ENCODE measurements around the gene SULT4A1. TPM values are rescaled to one million over a fixed set of nuclear protein-coding genes. Genes with fewer than 3 reads are reported as not detected.

Gene SULT4A1
- total RNA-seq, 1 experiment from 2014 or later, result 15.0 TPM

DNA sequence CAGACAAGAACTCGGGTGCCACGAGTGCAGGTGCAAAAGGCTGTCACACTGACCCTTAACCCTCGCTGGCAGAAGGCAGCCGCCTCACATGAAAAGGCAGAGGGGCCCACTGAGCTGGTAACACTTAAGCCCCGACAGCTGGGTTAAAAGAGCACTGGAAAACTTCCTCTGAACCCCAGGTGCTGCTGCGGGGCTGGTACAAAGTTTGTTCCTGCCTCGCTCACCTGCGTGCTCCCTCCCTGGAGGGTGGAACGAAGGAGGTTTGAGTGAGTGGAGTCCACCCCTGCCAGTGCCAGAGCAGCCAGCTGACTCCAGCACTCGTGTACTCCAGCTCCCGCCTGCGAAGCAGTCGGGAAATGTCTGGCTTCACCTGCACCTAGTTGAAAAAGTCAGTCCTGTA, 12.6 kb downstream of the SULT4A1 start:
- H2BK5ac ChIP-seq (ENCODE audit: insufficient read length, low read length), result no peak overlapping the region
- no peak overlapping the region for H4K5ac ChIP-seq (ENCODE audit: insufficient read length, low read depth, low read length)
- no peak overlapping the region for H2BK20ac ChIP-seq (ENCODE audit: low read depth, low read length, poor library complexity, severe bottlenecking)
- Mint-ChIP-seq H3K9me3 (no peaks in the 10 kb centered on the region), H3K4me3 (no peak overlapping the region), H3K36me3 (ENCODE audit: insufficient read depth in 1 of 3, low read depth in 3 of 3) (peaks cover 1 to 14% (median 3%) of the 10 kb centered on the region in 3 experiments; a peak in 5 of 7 replicates), H3K27ac (peak overlapping the region in 1 of 3 experiments; percentile 35; a peak in 1 of 7 replicates), H3K4me1 (peaks cover 59 to 61% of the 10 kb centered on the region in 2 experiments), H3K27me3 (ENCODE audit: low read depth) (no peaks in the 10 kb centered on the region)
- no peak overlapping the region for H3K27ac ChIP-seq (ENCODE audit: insufficient read length, low read depth, low read length)
- H4K8ac ChIP-seq (replicated peaks; ENCODE audit: insufficient read length, low read depth, low read length), result no peak overlapping the region
- no peak overlapping the region for H3K18ac ChIP-seq (ENCODE audit: insufficient read length, low read depth, low read length)
- H3K14ac ChIP-seq (ENCODE audit: insufficient read depth, low read length), result no peak overlapping the region
- no peak overlapping the region for H2BK120ac ChIP-seq (ENCODE audit: low read depth, low read length, poor library complexity, severe bottlenecking)
- H2AK5ac ChIP-seq (ENCODE audit: insufficient read length, low read length), result no peak overlapping the region
- TF ChIP-seq, protein P1, sequence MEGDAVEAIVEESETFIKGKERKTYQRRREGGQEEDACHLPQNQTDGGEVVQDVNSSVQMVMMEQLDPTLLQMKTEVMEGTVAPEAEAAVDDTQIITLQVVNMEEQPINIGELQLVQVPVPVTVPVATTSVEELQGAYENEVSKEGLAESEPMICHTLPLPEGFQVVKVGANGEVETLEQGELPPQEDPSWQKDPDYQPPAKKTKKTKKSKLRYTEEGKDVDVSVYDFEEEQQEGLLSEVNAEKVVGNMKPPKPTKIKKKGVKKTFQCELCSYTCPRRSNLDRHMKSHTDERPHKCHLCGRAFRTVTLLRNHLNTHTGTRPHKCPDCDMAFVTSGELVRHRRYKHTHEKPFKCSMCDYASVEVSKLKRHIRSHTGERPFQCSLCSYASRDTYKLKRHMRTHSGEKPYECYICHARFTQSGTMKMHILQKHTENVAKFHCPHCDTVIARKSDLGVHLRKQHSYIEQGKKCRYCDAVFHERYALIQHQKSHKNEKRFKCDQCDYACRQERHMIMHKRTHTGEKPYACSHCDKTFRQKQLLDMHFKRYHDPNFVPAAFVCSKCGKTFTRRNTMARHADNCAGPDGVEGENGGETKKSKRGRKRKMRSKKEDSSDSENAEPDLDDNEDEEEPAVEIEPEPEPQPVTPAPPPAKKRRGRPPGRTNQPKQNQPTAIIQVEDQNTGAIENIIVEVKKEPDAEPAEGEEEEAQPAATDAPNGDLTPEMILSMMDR (conservative IDR thresholded peaks at IDR 0.05), result no peak
- no peak overlapping the region for H4K91ac ChIP-seq (ENCODE audit: insufficient read length, low read depth, low read length)
- no CpG with 5 or more reads among the region's 13 CpGs for WGBS (ENCODE audit: extremely low coverage, insufficient read length, low lambda C conversion rate)
- H3K9me3 ChIP-seq (ENCODE audit: control insufficient read depth, low read depth, low read length), result no peaks in the 10 kb centered on the region
- H3K4me1 ChIP-seq (ENCODE audit: insufficient read depth, low read length), result peaks cover 5% of the 10 kb centered on the region; the same call in 1 of the 2 replicates
- H2AFZ ChIP-seq (ENCODE audit: low read length), result no peak overlapping the region
- no peak overlapping the region for H3T11ph ChIP-seq (ENCODE audit: low read length)
- no peak overlapping the region for H3K56ac ChIP-seq (ENCODE audit: insufficient read length, low read depth, low read length)
- H3K23me2 ChIP-seq (ENCODE audit: insufficient read length, low read depth, low read length, poor library complexity, severe bottlenecking), result no peaks in the 10 kb centered on the region
- H3K4ac ChIP-seq (ENCODE audit: low read depth, low read length), result no peak overlapping the region
- DNase-seq, result peak; percentile 21
- no peaks in the 10 kb centered on the region for H3K79me1 ChIP-seq (ENCODE audit: insufficient read depth, low read depth, low read length, poor library complexity, severe bottlenecking)
- no peak overlapping the region for H2BK15ac ChIP-seq (ENCODE audit: low read depth, low read length)
- no peak overlapping the region for H3K4me2 ChIP-seq (ENCODE audit: insufficient read depth, insufficient read length, low read length)
- H3K79me2 ChIP-seq (ENCODE audit: insufficient read depth, low read length), result peaks cover 14% of the 10 kb centered on the region; the same call in 1 of the 2 replicates
- no peak overlapping the region for H2BK12ac ChIP-seq (ENCODE audit: insufficient read length, low read depth, low read length)
- H4K20me1 ChIP-seq (ENCODE audit: control insufficient read depth, insufficient read depth, insufficient read length), result peaks cover 3% of the 10 kb centered on the region
- no peak overlapping the region for H3K9ac ChIP-seq (ENCODE audit: extremely low read depth, insufficient read length, low read length)
- H3K27me3 ChIP-seq (ENCODE audit: insufficient read depth, low read length), result no peaks in the 10 kb centered on the region
- no peak overlapping the region for H3K23ac ChIP-seq (ENCODE audit: insufficient read length, low read depth, low read length)

Data from H9 (cell line).